Measurements from ENCODE around the gene MSLN.
"Not testable (repeated sequence)": the region's sequence is repeated elsewhere in the genome, so short reads cannot be mapped to it uniquely, and the experiment has no call there.

The MSLN gene

DNA sequence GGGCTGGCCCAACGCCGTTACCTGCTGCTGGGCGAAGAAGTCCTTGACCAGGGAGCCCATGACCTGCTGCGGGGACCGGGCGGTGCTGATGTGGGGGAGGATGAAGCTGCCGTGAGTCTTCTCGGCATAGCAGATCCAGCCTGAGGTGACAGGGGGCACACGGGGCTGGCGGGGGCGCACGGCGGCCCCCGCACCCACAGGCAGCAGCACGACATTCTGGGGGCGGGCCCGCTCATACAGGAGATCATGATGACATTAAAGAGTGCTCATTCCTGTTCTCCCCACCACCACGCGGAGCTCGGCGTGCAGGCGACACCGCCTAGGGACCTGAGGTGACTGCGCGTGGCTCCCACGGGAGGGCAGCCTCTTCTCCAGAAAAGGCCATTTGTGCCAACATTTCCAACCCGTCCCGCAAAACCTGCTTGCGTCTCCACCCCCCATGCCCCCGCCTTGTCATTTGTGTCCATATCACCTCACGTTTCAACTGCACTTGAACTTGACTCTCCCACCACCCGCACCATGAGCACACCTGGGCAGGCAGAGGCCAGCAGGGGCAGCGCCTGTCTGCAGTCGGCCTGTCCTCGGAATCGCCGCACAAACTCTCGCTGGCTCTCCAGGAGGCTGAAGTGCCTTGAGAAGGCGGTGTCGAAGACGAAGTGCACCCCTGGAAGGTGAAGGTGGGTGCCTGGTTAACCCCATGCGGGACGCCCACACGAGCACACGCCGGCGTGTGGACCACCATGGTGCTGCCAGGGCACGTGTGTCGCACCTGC is 26.1 kb upstream of the MSLN start:
- FAIRE-seq (no peak), DNase-seq (ENCODE audit: low spot score) (no peak)

DNA sequence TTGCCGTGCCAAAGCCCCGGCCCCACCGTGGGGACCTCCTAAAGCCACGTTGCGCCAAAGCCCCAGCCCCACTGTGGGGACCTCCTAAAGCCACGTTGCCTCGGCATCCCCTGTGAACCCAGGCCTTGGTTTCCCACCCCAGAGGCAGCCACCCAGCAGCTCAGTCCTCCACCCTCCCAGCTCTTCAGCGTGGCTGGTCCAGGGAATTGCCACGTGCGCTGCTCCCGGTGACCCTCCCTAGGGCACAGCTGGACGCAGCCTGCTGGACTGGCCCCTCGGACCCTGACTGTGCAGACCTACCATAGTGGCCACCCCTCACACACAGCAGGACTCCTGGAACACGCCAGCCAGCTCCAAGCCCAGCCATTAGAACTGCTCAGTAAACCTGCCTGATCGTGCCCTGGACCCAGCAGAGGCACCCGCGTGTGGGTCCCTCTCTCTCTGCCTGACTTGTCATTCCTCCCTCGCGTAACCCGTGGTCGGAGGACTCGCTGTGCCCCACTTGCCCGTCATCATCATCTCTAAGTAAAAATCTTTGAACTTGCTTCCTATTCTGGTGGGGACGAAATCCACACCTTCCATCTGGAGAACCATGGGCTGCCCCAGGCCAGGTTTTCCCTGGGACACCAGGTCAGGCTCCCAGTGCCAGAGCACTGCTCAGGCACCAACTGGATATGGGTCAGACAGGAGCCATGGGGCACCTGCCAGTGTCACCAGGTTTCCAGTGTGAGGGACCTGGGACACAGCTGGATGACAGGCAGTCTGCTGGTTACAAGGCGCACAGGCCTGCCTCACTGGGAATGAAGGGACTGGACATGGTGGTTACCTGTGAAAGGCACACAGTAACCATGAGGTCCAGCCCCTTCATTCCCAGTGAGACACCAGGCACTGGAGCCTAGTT is 25.3 kb upstream of the MSLN start:
- DNase-seq (ENCODE audit: low spot score) (no peak), FAIRE-seq (no peak)

DNA sequence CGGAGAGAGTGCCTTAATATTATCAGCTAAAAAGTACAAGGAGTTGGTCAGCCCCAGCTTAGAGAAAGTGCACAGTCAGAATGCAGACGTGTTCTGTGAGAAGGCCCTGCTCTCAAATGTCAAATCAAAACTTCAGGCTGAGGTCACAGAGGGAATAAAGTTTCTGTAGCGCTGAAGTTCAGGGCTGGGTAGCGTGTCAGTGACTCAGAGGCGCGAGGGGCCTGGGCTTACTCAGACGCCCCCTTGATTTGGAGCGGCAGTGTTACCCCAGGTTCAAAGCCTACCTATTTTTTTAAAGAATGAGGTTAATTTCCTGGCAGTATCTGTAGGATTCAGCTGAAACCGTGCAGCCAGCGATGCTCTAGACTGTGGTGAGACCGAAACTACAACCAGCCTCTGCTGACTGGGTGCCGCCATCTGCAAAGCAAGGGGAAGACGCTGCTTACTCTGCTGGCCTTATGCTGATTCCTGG is 24.5 kb upstream of the MSLN start:
- no peak for FAIRE-seq
- DNase-seq (ENCODE audit: low spot score) = no peak

DNA sequence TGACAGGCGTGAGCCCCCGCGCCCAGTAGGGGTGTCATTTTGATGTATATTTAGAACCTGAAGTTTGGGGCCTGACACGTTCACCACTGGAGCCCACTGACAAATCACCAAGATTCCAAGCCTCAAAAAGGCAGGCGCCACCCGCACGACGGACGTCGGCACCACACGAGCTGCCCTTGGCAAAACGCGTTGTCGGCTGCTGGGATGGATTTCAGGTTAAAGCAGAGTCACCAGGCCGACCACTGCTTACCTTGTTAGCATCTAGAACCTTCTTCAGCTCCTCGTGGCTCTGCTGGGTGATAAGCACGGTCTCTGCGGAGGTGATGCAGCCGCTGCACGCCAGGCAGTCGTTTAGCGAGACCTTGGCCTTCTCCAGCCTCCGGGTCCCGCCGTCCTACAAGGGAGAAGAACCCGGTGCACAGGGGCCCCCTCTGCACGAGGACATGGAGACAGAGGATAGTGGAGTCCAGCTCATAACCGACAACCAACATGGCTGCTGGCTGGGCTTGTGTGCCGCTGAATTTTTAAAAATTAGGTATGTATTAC is 23.5 kb upstream of the MSLN start:
- no peak for DNase-seq (ENCODE audit: low spot score)
- no peak for FAIRE-seq

- FAIRE-seq (no peak), DNase-seq (ENCODE audit: low spot score) (no peak)
These were observed 20.7 kb upstream of the MSLN start for GRCh38 chr16:739560-740458.

DNA sequence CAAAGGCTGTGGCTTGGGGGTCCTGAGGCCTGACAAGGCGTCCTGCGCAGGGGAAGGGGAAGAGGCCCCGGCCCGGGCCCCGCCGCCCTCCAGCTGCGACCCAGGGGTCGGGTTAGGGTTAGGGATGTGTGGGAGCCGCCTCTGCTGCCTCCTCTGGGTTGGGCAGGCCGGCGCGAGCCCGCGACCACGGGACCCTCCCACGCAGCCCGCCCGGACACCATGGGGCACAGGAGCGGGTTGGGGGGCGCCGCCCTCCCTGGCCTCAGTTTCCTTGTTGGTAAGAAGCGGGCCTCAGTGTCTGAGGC is 20.1 kb upstream of the MSLN start:
- DNase-seq (ENCODE audit: low spot score) (no peak), FAIRE-seq (no peak)

GRCh38 chr16:740764-741505 is 19.6 kb upstream of the MSLN start, which contains the start of gene CIAO3:
CIAO3 (minus strand) TSS chr16:740997; CDS start chr16:740985, 12 bp downstream.
- no peak for FAIRE-seq
- peak; percentile 74 for DNase-seq (ENCODE audit: low spot score)

DNA sequence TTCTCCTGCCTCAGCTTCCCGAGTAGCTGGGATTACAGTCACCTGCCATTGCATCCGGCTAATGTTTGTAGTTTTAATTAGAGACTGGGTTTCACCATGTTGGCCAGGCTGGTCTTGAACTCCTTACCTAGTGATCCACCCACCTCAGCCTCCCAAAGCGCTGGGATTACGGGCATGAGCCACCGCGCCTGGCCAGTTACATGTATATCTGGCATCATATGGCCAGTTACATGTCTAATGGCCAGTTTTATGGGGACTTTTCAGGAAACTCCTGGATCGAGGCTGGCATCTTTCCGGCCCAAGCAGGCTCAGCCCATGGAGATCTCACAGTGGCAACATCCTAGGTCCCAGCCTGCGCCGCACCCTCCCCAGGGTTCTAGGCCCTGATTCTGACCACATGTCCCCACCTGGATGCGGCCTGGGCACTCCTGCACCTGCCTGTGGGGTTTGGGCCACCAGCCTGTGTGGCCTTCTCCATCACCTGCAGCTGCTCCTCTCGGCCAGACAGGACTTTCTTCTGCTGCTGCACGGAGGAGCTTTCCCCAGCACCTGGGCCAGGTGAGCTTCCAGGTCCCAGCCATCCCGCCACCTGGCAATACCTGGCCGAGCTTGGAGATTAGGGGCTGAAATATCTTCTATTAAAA is 18.4 kb upstream of the MSLN start:
- FAIRE-seq = no peak

DNA sequence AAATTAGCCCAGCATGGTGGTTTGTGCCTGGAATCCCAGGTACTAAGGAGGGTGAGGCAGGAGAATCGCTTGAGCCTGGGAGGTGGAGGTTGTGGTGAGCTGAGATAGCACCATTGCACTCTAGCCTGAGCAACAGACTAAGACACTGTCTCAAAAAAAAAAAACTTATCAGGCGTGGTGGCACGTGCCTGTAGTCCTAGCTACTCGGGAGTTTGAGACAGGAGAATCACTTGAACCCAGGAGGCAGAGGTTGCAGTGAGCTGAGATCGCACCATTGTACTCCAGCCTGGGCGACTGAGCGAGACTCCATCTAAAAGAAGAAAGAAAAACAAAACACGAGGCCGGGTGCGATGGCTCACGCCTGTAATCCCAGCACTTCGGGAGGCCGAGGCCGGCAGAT is 17.6 kb upstream of the MSLN start:
- DNase-seq (ENCODE audit: low spot score); FAIRE-seq: not testable (repeated sequence)

More for the DNA sequence above, 18.4 kb upstream of the MSLN start:
- DNase-seq (ENCODE audit: low spot score) = no peak

DNA sequence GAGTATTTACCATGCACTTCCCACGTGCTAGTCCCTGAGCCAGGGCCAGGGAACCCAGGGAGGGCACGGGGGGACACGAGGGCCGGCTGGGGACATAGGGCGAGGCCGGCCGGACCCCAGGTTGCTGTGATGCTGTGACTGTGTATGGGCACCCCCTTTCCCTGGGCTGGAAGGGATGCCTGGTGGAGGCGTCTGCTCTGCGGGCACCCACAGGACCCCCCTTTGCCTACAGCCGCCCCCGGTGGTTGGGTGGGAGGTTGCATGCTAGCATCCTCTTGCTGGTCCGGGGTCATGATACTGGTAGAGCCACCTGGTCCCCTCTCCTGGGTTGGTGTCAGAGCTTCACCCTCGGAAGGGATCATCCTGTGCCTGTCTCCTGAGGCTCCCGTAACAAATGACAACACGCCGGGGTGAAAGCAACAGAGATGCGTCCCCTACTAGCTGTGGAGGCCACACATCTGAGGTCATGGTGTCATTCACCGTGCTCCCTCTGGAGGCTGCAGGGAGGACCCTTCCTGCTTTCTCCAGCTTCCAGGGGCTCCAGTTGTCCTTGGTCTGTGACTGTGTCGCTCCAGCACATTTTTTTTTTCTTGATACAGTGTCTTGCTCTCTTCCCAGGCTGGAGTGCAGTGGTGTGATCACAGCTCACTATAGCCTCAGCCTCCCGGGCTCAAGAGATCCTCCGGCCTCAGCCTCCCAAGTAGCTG is 16.6 kb upstream of the MSLN start:
- FAIRE-seq (no peak), DNase-seq (ENCODE audit: low spot score) (no peak)

DNA sequence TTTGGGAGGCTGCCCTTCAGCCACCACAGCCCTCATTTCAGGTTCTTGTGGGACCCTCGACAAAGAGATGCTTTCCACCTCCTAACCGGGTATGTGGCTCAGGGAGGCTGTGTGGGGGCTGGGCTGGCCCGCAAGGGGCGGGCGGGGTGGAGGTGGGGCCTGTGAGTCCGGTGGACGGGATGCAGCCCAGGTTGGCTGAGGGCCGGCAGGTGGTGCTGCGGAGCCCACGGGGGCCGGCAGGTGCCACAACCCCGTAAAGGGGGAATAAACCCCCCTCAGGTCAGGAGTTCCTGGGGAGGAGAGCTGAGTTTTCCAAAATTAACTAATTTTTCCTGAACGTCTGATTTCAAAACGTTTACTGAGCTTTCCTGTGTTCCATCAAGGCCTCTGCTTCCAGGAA is 14.8 kb upstream of the MSLN start:
- DNase-seq (ENCODE audit: low spot score) = no peak
- no peak for FAIRE-seq

GRCh38 chr16:746637-747036 is 13.9 kb upstream of the MSLN start:
- DNase-seq (ENCODE audit: low spot score) (no peak), FAIRE-seq (no peak)

- DNase-seq (ENCODE audit: low spot score) (no peak), FAIRE-seq (no peak)
These were observed 12.4 kb upstream of the MSLN start for GRCh38 chr16:747978-748746.

DNA sequence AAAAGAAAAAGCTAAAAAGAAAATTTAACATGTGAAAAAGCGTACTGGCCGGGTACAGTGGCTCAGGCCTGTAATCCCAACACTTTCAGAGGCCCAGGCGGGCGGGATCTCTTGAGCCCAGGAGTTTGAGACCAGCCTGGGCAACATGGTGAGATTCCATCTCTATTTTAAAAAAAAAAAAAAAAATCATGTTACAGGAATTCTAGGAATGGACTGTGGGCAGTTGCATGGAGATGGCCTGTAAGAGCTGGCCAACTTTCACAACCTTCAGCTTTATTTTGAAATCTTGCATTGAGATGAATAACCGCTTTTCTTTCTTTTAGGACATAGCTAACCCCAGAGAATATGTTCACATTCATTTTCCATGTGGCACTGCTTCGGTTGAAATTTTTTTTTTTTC is 11.5 kb upstream of the MSLN start:
- FAIRE-seq (no peak), DNase-seq (ENCODE audit: low spot score) (no peak)

DNA sequence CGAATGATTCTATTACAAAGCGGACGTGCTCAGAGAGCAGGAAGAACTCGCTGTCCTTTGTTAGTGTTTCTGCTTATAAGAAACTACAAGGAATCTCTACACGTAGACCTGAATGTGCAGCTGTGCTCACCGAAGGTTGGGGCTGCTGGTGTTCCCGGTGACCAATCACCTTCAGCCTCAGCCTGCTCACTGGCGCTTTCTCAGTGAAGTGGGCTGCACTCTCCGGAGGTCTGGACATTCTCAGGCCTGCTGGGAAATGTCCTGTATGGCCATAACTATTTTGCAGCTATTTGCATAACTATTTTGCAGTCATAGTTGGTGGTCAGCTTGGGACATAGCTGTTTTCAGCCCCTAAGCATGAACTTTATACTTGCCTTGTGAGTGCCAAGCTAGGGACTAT is 10.0 kb upstream of the MSLN start:
- FAIRE-seq (no peak), DNase-seq (ENCODE audit: low spot score) (no peak)

- no peak for DNase-seq (ENCODE audit: low spot score)
- FAIRE-seq = no peak
These were observed 9.2 kb upstream of the MSLN start for GRCh38 chr16:751152-752006.

DNA sequence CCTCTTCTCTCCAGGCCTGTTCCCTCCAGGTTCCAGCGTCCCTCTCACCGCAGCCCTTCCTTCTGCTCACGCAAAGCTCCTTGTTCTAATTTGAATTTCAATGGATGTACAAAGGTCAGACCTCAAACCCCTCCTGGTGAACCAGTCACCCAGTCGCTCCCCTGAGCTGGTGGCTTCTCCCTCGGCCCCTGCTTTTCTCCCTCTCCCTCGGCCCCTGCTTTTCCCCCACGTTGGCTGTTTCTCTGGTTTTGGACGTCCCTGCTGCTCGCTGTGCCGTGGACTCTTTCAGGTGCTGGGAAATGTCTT is 8.6 kb upstream of the MSLN start:
- DNase-seq (ENCODE audit: low spot score) = no peak
- no peak for FAIRE-seq

- not testable (repeated sequence) for DNase-seq (ENCODE audit: low spot score); FAIRE-seq
These were observed 6.4 kb upstream of the MSLN start for GRCh38 chr16:754121-754607.

All from RCC 7860 (cell line).